Vagina (tissue), 2 donors: Measurements from ENCODE around the gene LRRC45. TPM values are rescaled to one million over a fixed set of nuclear protein-coding genes. Genes with fewer than 3 reads are reported as not detected.

ENCODE experiments used
- DNase-seq, 2 donors: peaks; one replicate each; pipeline ENCODE4 v3.0.0-alpha.2; 2017; ENCODE audit errors: extremely low spot score in 2 of 2
- H3K27ac ChIP-seq: fragments of 200-600 bp; sonication (generic); one replicate; pipeline ENCODE4 v1.5.1; 2019
- H3K27me3 ChIP-seq: fragments of 200-600 bp; sonication (generic); one replicate; pipeline ENCODE4 v1.5.1; 2019
- H3K36me3 ChIP-seq, 2 donors: fragments of 200-600 bp; sonication (generic); one replicate each; pipeline ENCODE4 v1.5.1; 2017 to 2019
- H3K4me1 ChIP-seq: fragments of 200-600 bp; sonication (generic); one replicate; pipeline ENCODE4 v1.5.1; 2019
- H3K4me3 ChIP-seq, 2 donors: fragments of 200-600 bp; sonication (generic); 1 replicate in 1 of 2; 2 replicates in 1 of 2; pipeline ENCODE4 v1.5.1; 2016 to 2019
- H3K9me3 ChIP-seq: fragments of 200-600 bp; sonication (generic); one replicate; pipeline ENCODE4 v1.5.1; 2019
- CTCF ChIP-seq, 3 experiments: fragments of 450-650 bp in 2 of 3; fragments of 200-600 bp in 1 of 3; sonication (generic) in 1 of 3; IDR thresholded peaks; one replicate each; pipeline ENCODE4 v1.5.1; 2017 to 2019; ENCODE audit warnings: antibody characterized with exemption in 3 of 3, mild to moderate bottlenecking in 2 of 3, moderate library complexity in 2 of 3
- POLR2A ChIP-seq, 2 donors: fragments of 450-650 bp; IDR thresholded peaks; one replicate each; pipeline ENCODE4 v1.6.1; 2017; ENCODE audit warnings: antibody characterized with exemption in 2 of 2, mild to moderate bottlenecking in 2 of 2, moderate library complexity in 2 of 2
- POLR2AphosphoS5 ChIP-seq, 2 donors: sonication (generic); formaldehyde crosslinking; IDR thresholded peaks; one replicate each; pipeline ENCODE4 v1.9.0; 2017; ENCODE audit warnings: antibody characterized with exemption in 2 of 2, mild to moderate bottlenecking in 2 of 2, low read depth in 1 of 2; ENCODE audit not compliant: insufficient read depth in 1 of 2
- intact Hi-C: fragments of 100-400 bp; cut with DNase I; formaldehyde crosslinking; loops from one replicate; pipeline ENCODE4 v1.15.1; 2023
- total RNA-seq: library from RNA; depleted of rRNA; stranded (reverse); fragments of >200 nt; gene quantifications from one replicate; pipeline ENCODE4 v1.2.3, GENCODE V29; 2016

LRRC45 gene
- total RNA-seq, 1 donor from 2014 or later: 14.0 TPM

GRCh38 chr17:81995463-81996231 lies 27.5 kb upstream of the LRRC45 start:
- no peaks in the 10 kb centered on the region for H3K9me3 ChIP-seq
- no peak overlapping the region for H3K4me3 ChIP-seq
- intact Hi-C loops: no loop called here
- H3K27me3 ChIP-seq: no peaks in the 10 kb centered on the region
- H3K36me3 ChIP-seq: no peaks in the 10 kb centered on the region
- no peak for DNase-seq
- H3K27ac ChIP-seq: no peak overlapping the region
- TF ChIP-seq POLR2AphosphoS5 (IDR thresholded peaks at IDR 0.05; ENCODE audit: insufficient read depth in 1 of 2, low read depth in 1 of 2) (no peak), POLR2A (IDR thresholded peaks at IDR 0.05) (no peak), CTCF (IDR thresholded peaks at IDR 0.05) (no peak)
- H3K4me1 ChIP-seq: peaks cover 30% of the 10 kb centered on the region

- Histone ChIP-seq H3K9me3 (no peaks in the 10 kb centered on the region), H3K36me3 (no peaks in the 10 kb centered on the region), H3K4me3 (no peak overlapping the region), H3K27me3 (no peaks in the 10 kb centered on the region), H3K4me1 (peaks cover 23% of the 10 kb centered on the region), H3K27ac (no peak overlapping the region)
- intact Hi-C loops: no loop called here
- TF ChIP-seq POLR2A (IDR thresholded peaks at IDR 0.05) (no peak), POLR2AphosphoS5 (IDR thresholded peaks at IDR 0.05; ENCODE audit: insufficient read depth in 1 of 2, low read depth in 1 of 2) (no peak), CTCF (IDR thresholded peaks at IDR 0.05) (no peak)
- DNase-seq: no peak
Measured at GRCh38 chr17:81996232-81996756, 26.8 kb upstream of the LRRC45 start.

- no peak overlapping the region for H3K27ac ChIP-seq
- H3K4me3 ChIP-seq: no peak overlapping the region
- H3K4me1 ChIP-seq: peaks cover 17% of the 10 kb centered on the region
- H3K9me3 ChIP-seq: no peaks in the 10 kb centered on the region
- TF ChIP-seq POLR2AphosphoS5 (IDR thresholded peaks at IDR 0.05; ENCODE audit: insufficient read depth in 1 of 2, low read depth in 1 of 2) (no peak), POLR2A (IDR thresholded peaks at IDR 0.05) (no peak), CTCF (IDR thresholded peaks at IDR 0.05) (no peak)
- intact Hi-C loops: no loop called here
- H3K36me3 ChIP-seq: no peaks in the 10 kb centered on the region
- DNase-seq: no peak
- H3K27me3 ChIP-seq: no peaks in the 10 kb centered on the region
Measured at GRCh38 chr17:81996757-81997441, 26.2 kb upstream of the LRRC45 start.

- intact Hi-C loops: no loop called here
- DNase-seq: no peak
- Histone ChIP-seq H3K27ac (no peak overlapping the region), H3K4me1 (peaks cover 13% of the 10 kb centered on the region), H3K4me3 (no peak overlapping the region), H3K9me3 (no peaks in the 10 kb centered on the region), H3K36me3 (no peaks in the 10 kb centered on the region), H3K27me3 (no peaks in the 10 kb centered on the region)
- no peak for TF ChIP-seq POLR2A (IDR thresholded peaks at IDR 0.05)
- no peak for TF ChIP-seq POLR2AphosphoS5 (IDR thresholded peaks at IDR 0.05; ENCODE audit: insufficient read depth in 1 of 2, low read depth in 1 of 2)
Measured at GRCh38 chr17:81998212-81998611, 24.9 kb upstream of the LRRC45 start.

GRCh38 chr17:81998691-81999438 lies 24.2 kb upstream of the LRRC45 start:
- no peak for DNase-seq
- H3K9me3 ChIP-seq: no peaks in the 10 kb centered on the region
- no peak overlapping the region for H3K27ac ChIP-seq
- H3K4me1 ChIP-seq: peaks cover 17% of the 10 kb centered on the region
- no peak for TF ChIP-seq POLR2A (IDR thresholded peaks at IDR 0.05)
- no peak for TF ChIP-seq POLR2AphosphoS5 (IDR thresholded peaks at IDR 0.05; ENCODE audit: insufficient read depth in 1 of 2, low read depth in 1 of 2)
- no peak for TF ChIP-seq CTCF (IDR thresholded peaks at IDR 0.05)
- no peaks in the 10 kb centered on the region for H3K27me3 ChIP-seq
- no peak overlapping the region for H3K4me3 ChIP-seq
- H3K36me3 ChIP-seq: no peaks in the 10 kb centered on the region
- intact Hi-C loops: no loop called here
